OCI-LY7 (cell line): ENCODE results near the gene COX19.

Source experiments
- CTCF ChIP-seq: fragments of 200-600 bp; sonication (generic); conservative IDR thresholded peaks from 2 replicates; pipeline ENCODE4 v1.5.1; 2014; ENCODE audit warnings: mild to moderate bottlenecking, antibody characterized with exemption, low read length, moderate library complexity, mixed read lengths
- EZH2phosphoT487 ChIP-seq: fragments of 200-600 bp; sonication (generic); IDR thresholded peaks from 2 replicates; pipeline ENCODE4 v1.6.1; 2018; ENCODE audit warnings: low read depth, borderline replicate concordance, mild to moderate bottlenecking, mixed run types, antibody characterized with exemption, low read length, moderate library complexity, mixed read lengths

GRCh38 chr7:990352-990932 lies 15.1 kb upstream of the COX19 start:
- TF ChIP-seq CTCF (no peak), EZH2phosphoT487 (no peak)
